Endodermal cell (in vitro differentiated cells): ENCODE results near the gene RAI14. TPM values are rescaled to one million over a fixed set of nuclear protein-coding genes. Genes with fewer than 3 reads are reported as not detected.
A peak's percentile ranks its signal among the peaks of the same experiment; 100 is the strongest.

ENCODE experiments used
- DNase-seq: peaks from one replicate; pipeline ENCODE4 v3.0.0-alpha.2; 2017
- H3K27ac ChIP-seq: 2 replicates; pipeline ENCODE4 v1.5.1; 2013; ENCODE audit warnings: mild to moderate bottlenecking, low read depth, low read length, moderate library complexity
- H3K27me3 ChIP-seq: 2 replicates; pipeline ENCODE4 v1.6.1; 2013; ENCODE audit warnings: mild to moderate bottlenecking, low read length, moderate library complexity; ENCODE audit not compliant: insufficient read depth, control insufficient read depth, poor library complexity, severe bottlenecking
- H3K36me3 ChIP-seq: 2 replicates; pipeline ENCODE4 v1.7.0; 2013; ENCODE audit warnings: mild to moderate bottlenecking, low read length, moderate library complexity; ENCODE audit not compliant: control insufficient read depth, insufficient read depth
- H3K4me1 ChIP-seq: one replicate; pipeline ENCODE4 v1.7.0; 2013; ENCODE audit warnings: low read length; ENCODE audit not compliant: control insufficient read depth, insufficient read depth
- H3K4me3 ChIP-seq: 2 replicates; pipeline ENCODE4 v1.5.1; 2013; ENCODE audit warnings: mild to moderate bottlenecking, low read length, moderate library complexity
- H3K9ac ChIP-seq: 2 replicates; pipeline ENCODE4 v1.6.1; 2013; ENCODE audit warnings: mild to moderate bottlenecking, low read length, moderate library complexity; ENCODE audit not compliant: poor library complexity, severe bottlenecking; ENCODE audit errors: extremely low read depth
- H3K9me3 ChIP-seq: 2 replicates; pipeline ENCODE4 v1.6.1; 2013; ENCODE audit warnings: mild to moderate bottlenecking, low read length, moderate library complexity; ENCODE audit not compliant: control insufficient read depth
- H3K27ac Mint-ChIP-seq: 2 replicates; pipeline ENCODE4 v1.8.0; 2020; ENCODE audit warnings: mixed read lengths
- H3K27me3 Mint-ChIP-seq: 2 replicates; pipeline ENCODE4 v1.8.0; 2021; ENCODE audit warnings: mild to moderate bottlenecking, mixed read lengths; ENCODE audit not compliant: insufficient read depth
- H3K36me3 Mint-ChIP-seq: 2 replicates; pipeline ENCODE4 v1.8.0; 2020; ENCODE audit warnings: low read depth, mixed read lengths
- H3K4me1 Mint-ChIP-seq: 2 replicates; pipeline ENCODE4 v1.8.0; 2020; ENCODE audit warnings: mixed read lengths
- H3K4me3 Mint-ChIP-seq: 2 replicates; pipeline ENCODE4 v1.8.0; 2020; ENCODE audit warnings: mild to moderate bottlenecking, moderate library complexity, mixed read lengths
- H3K9me3 Mint-ChIP-seq: 2 replicates; pipeline ENCODE4 v1.8.0; 2020; ENCODE audit warnings: mild to moderate bottlenecking, mixed read lengths
- CTCF ChIP-seq: fragments of 200-600 bp; sonication (generic); conservative IDR thresholded peaks from 2 replicates; pipeline ENCODE4 v1.5.0; 2021; ENCODE audit warnings: antibody characterized with exemption, mild to moderate bottlenecking
- WGBS, 2 experiments: methylation state at CpG; one replicate each; pipeline versions ENCODE4 v1.1.5 to v1.1.7; 2013; ENCODE audit warnings: missing lambda C conversion rate in 2 of 2, mixed read lengths in 1 of 2; ENCODE audit not compliant: insufficient coverage in 1 of 2, insufficient read length in 1 of 2; 5-methylcytosine and 5-hydroxymethylcytosine counted together
- total RNA-seq, 2 donors: library from RNA; stranded (reverse); fragmentation: NEBNext Ultra II Directional in 1 of 2; extraction: Animal tissue kit (Norgen Biotek cat#: 25700) in 1 of 2; gene quantifications; 2 replicates in 1 of 2; 3 replicates in 1 of 2; pipeline ENCODE4 v1.2.1, GENCODE V29; 2021

Gene RAI14
- total RNA-seq, 2 donors from 2014 or later = 66.6 to 87.5 TPM

- Histone ChIP-seq H3K27ac (no peak overlapping the region), H3K4me3 (no peak overlapping the region), H3K4me1 (no peaks in the 10 kb centered on the region), H3K9me3 (no peaks in the 10 kb centered on the region), H3K27me3 (no peaks in the 10 kb centered on the region), H3K9ac (no peak overlapping the region), H3K36me3 (no peaks in the 10 kb centered on the region)
- no peaks in the 10 kb centered on the region for H3K9me3 Mint-ChIP-seq
- H3K4me1 Mint-ChIP-seq = peaks cover 9% of the 10 kb centered on the region
- H3K27ac Mint-ChIP-seq = no peak overlapping the region
- no peak for TF ChIP-seq CTCF
- peaks cover 1% of the 10 kb centered on the region for H3K27me3 Mint-ChIP-seq
- no peaks in the 10 kb centered on the region for H3K36me3 Mint-ChIP-seq
- no peak overlapping the region for H3K4me3 Mint-ChIP-seq
- DNase-seq = no peak
Measured at GRCh38 chr5:34652914-34653313, 3.2 kb upstream of the RAI14 start.

GRCh38 chr5:34653708-34654107 lies 2.4 kb upstream of the RAI14 start:
- Mint-ChIP-seq H3K36me3 (no peaks in the 10 kb centered on the region), H3K4me1 (peaks cover 13% of the 10 kb centered on the region), H3K27me3 (peaks cover 1% of the 10 kb centered on the region), H3K9me3 (no peaks in the 10 kb centered on the region), H3K4me3 (no peak overlapping the region), H3K27ac (no peak overlapping the region)
- H3K36me3 ChIP-seq = no peaks in the 10 kb centered on the region
- no peak for TF ChIP-seq CTCF
- no peak overlapping the region for H3K9ac ChIP-seq
- H3K27ac ChIP-seq = no peak overlapping the region
- no peak overlapping the region for H3K4me3 ChIP-seq
- H3K27me3 ChIP-seq = no peaks in the 10 kb centered on the region
- H3K9me3 ChIP-seq = no peaks in the 10 kb centered on the region
- no peak for DNase-seq
- no peaks in the 10 kb centered on the region for H3K4me1 ChIP-seq

GRCh38 chr5:34655354-34655991 lies 655 bp upstream of the RAI14 start:
- H3K4me3 ChIP-seq = peak overlapping the region; percentile 87
- Mint-ChIP-seq H3K27ac (peak overlapping the region; percentile 88), H3K4me3 (peak overlapping the region; percentile 81), H3K4me1 (peaks cover 13% of the 10 kb centered on the region), H3K9me3 (no peaks in the 10 kb centered on the region), H3K36me3 (peaks cover 2% of the 10 kb centered on the region), H3K27me3 (peaks cover 1% of the 10 kb centered on the region)
- H3K9me3 ChIP-seq = no peaks in the 10 kb centered on the region
- peak overlapping the region; percentile 42 for H3K9ac ChIP-seq
- H3K4me1 ChIP-seq = no peaks in the 10 kb centered on the region
- 8 to 11% methylated on average over 14 to 16 of the region's 16 CpGs for WGBS, 2 experiments
- peak; percentile 85 for DNase-seq
- no peak for TF ChIP-seq CTCF
- H3K27me3 ChIP-seq = no peaks in the 10 kb centered on the region
- H3K27ac ChIP-seq = peak overlapping the region; percentile 83
- no peaks in the 10 kb centered on the region for H3K36me3 ChIP-seq
